Occipital lobe (tissue), 2 donors: ENCODE measurements around the gene GFOD1. TPM values are rescaled to one million over a fixed set of nuclear protein-coding genes. Genes with fewer than 3 reads are reported as not detected.
"Not testable (repeated sequence)": the region's sequence is repeated elsewhere in the genome, so short reads cannot be mapped to it uniquely, and the experiment has no call there.

Experiments used
- DNase-seq: peaks from one replicate; lab custom pipeline; 2025; lab: John Stamatoyannopoulos, UW
- total RNA-seq: library from RNA; depleted of rRNA; stranded (reverse); fragments of >200 nt; gene quantifications from one replicate; pipeline ENCODE4 v1.2.3, GENCODE V29; 2014

The GFOD1 gene
- total RNA-seq, 1 donor from 2014 or later, result 38.2 TPM

- peak; percentile 87 for DNase-seq
Observed at GRCh38 chr6:13328076-13328874, 159.1 kb downstream of the GFOD1 start, which contains the start of gene TBC1D7. TSS of gene TBC1D7 (minus strand) at chr6:13328537. CDS start at chr6:13326898, 1,639 bp downstream.

- DNase-seq, result no peak
Observed at GRCh38 chr6:13327691-13328075, 159.7 kb downstream of the GFOD1 start.

GRCh38 chr6:13326031-13326586 is 161.3 kb downstream of the GFOD1 start:
- not testable (repeated sequence) for DNase-seq

- DNase-seq, result no peak
Observed at GRCh38 chr6:13319891-13320564, 167.4 kb downstream of the GFOD1 start.

- no peak for DNase-seq
Observed at GRCh38 chr6:13318821-13319220, 168.6 kb downstream of the GFOD1 start.

GRCh38 chr6:13315896-13316295 is 171.5 kb downstream of the GFOD1 start:
- no peak for DNase-seq

GRCh38 chr6:13314806-13315205 is 172.6 kb downstream of the GFOD1 start:
- no peak for DNase-seq

- DNase-seq, result no peak
Observed at GRCh38 chr6:13311155-13311554, 176.2 kb downstream of the GFOD1 start.

GRCh38 chr6:13308332-13308731 is 179.1 kb downstream of the GFOD1 start:
- no peak for DNase-seq

Other genes with a start within 250 kb of the GFOD1 start
- gene TBC1D7, start 159.1 kb downstream of the GFOD1 start, total RNA-seq, result 41.8 TPM
- gene SIRT5, start 87.0 kb upstream of the GFOD1 start, total RNA-seq, result 23.2 TPM
- 44.1 TPM for gene NOL7, start 127.7 kb upstream of the GFOD1 start, total RNA-seq
- gene RANBP9, start 224.2 kb upstream of the GFOD1 start, total RNA-seq, result 90.5 TPM